ENCODE data around the gene DLGAP3.

- TF ChIP-seq CTCF (IDR thresholded peaks at IDR 0.05 in 2 of 3, conservative IDR thresholded peaks at IDR 0.05 in 1 of 3; ENCODE audit: borderline replicate concordance in 1 of 3, insufficient read depth in 1 of 3, low read depth in 2 of 3, low read length in 2 of 3) = peak in 1 of 3 experiments; percentile 17; a peak in 2 of 6 replicates
- no peak for TF ChIP-seq MAX (IDR thresholded peaks at IDR 0.05)
- TF ChIP-seq JUND (IDR thresholded peaks at IDR 0.05) = no peak
- TF ChIP-seq POLR2A (IDR thresholded peaks at IDR 0.05; ENCODE audit: borderline replicate concordance, extremely low read depth, insufficient read depth, insufficient read length) = no peak
- TF ChIP-seq RAD21 (IDR thresholded peaks at IDR 0.05; ENCODE audit: low read depth) = peak; percentile 54
- TF ChIP-seq EGR1 (IDR thresholded peaks at IDR 0.05; ENCODE audit: low read depth) = no peak
- no peak for TF ChIP-seq YY1 (IDR thresholded peaks at IDR 0.05; ENCODE audit: extremely low read depth, insufficient replicate concordance, low read depth, low read length)
- TF ChIP-seq EZH2 (IDR thresholded peaks at IDR 0.05) = no peak
- no peak for TF ChIP-seq ZFX (IDR thresholded peaks at IDR 0.05)
- TF ChIP-seq EZH2phosphoT487 (IDR thresholded peaks at IDR 0.05; ENCODE audit: borderline replicate concordance) = no peak
- TF ChIP-seq ZNF274 (IDR thresholded peaks at IDR 0.05; ENCODE audit: low read depth, low read length) = no peak
- TF ChIP-seq ELF1 (IDR thresholded peaks at IDR 0.05; ENCODE audit: borderline replicate concordance, low read depth) = no peak
- no peak for TF ChIP-seq POLR2AphosphoS5 (IDR thresholded peaks at IDR 0.05; ENCODE audit: low read depth, low read length)
Measured at GRCh38 chr1:34896612-34897011, 32.8 kb downstream of the DLGAP3 start.

Data from HCT116 (cell line).